ENCODE measurements around the gene VEZT. TPM values are rescaled to one million over a fixed set of nuclear protein-coding genes. Genes with fewer than 3 reads are reported as not detected.

VEZT gene
- total and polyA plus RNA-seq, 9 of the 15 experiments (the other 6 are each of a cell fraction or from before 2014, with no cell fraction given): 16.1 to 61.5 (median 32.6) TPM

GRCh38 chr12:95173392-95174251, 44.0 kb upstream of the VEZT start (continued):
- TF ChIP-seq FOXP1 (CRISPR knock-in tag; IDR thresholded peaks at IDR 0.05) (no peak), ZNF444 (CRISPR knock-in tag; IDR thresholded peaks at IDR 0.05) (no peak), TRIM25 (IDR thresholded peaks at IDR 0.05; ENCODE audit: borderline replicate concordance) (no peak), TCF15 (CRISPR knock-in tag; IDR thresholded peaks at IDR 0.05) (no peak), SREBF1 (IDR thresholded peaks at IDR 0.05; ENCODE audit: borderline replicate concordance, low read depth, low read length) (no peak), ZNF134 (CRISPR knock-in tag; conservative IDR thresholded peaks at IDR 0.05) (no peak), ARHGAP35 (IDR thresholded peaks at IDR 0.05; ENCODE audit: partially characterized antibody) (no peak), ELK3 (CRISPR knock-in tag; IDR thresholded peaks at IDR 0.05) (no peak), ZNF699 (CRISPR knock-in tag; IDR thresholded peaks at IDR 0.05; ENCODE audit: insufficient replicate concordance) (no peak), SNAPC5 (CRISPR knock-in tag; IDR thresholded peaks at IDR 0.05) (no peak), HDAC6 (IDR thresholded peaks at IDR 0.05; ENCODE audit: low read depth, low read length) (no peak), YY1 (IDR thresholded peaks at IDR 0.05; ENCODE audit: borderline replicate concordance in 1 of 3, control insufficient read depth in 1 of 3, extremely low read depth in 1 of 3, insufficient read depth in 3 of 3, insufficient read length in 1 of 3, insufficient replicate concordance in 2 of 3, low read depth in 1 of 3, low read length in 2 of 3) (peak in 1 of 3 experiments; percentile 36), NR1H2 (CRISPR knock-in tag; IDR thresholded peaks at IDR 0.05) (no peak), SMAD1 (IDR thresholded peaks at IDR 0.05; ENCODE audit: low read depth, low read length, partially characterized antibody) (no peak), ZNF184 (CRISPR knock-in tag; IDR thresholded peaks at IDR 0.05) (no peak), PRPF4 (IDR thresholded peaks at IDR 0.05; ENCODE audit: insufficient read depth, low read depth, low read length, poor library complexity, severe bottlenecking) (no peak), CREB3L1 (IDR thresholded peaks at IDR 0.05; ENCODE audit: borderline replicate concordance, low read depth) (no peak), HINFP (tag; conservative IDR thresholded peaks at IDR 0.05; ENCODE audit: low read depth) (no peak), ZFP30 (CRISPR knock-in tag; IDR thresholded peaks at IDR 0.05; ENCODE audit: borderline replicate concordance) (no peak), ZNF3 (CRISPR knock-in tag; IDR thresholded peaks at IDR 0.05) (no peak)

All from K562 (cell line).